H1 (cell line): ENCODE data around the gene TPPP2. TPM values are rescaled to one million over a fixed set of nuclear protein-coding genes. Genes with fewer than 3 reads are reported as not detected.

Experiments used
- CTCF ChIA-PET: fragments of 300-600 bp; sonication (Branson Sonifier 250); formaldehyde crosslinking; loops from one replicate; lab custom pipeline; 2021; ENCODE audit not compliant: partially characterized antibody; lab: Charles Lee
- POLR2A ChIA-PET: fragments of 300-600 bp; sonication (Branson Sonifier 250); formaldehyde crosslinking; loops from one replicate; lab custom pipeline; 2021; ENCODE audit warnings: inconsistent platforms; ENCODE audit not compliant: partially characterized antibody; lab: Charles Lee
- DNase-seq, 2 experiments: peaks; one replicate each; pipeline versions ENCODE4 v3.0.0 to v3.0.0-alpha.2; 2010 to 2022; ENCODE audit warnings: low spot score in 2 of 2, low read depth in 1 of 2, mixed read lengths in 1 of 2
- FAIRE-seq: peaks from 2 replicates; lab custom pipeline; 2011; peaks lifted over from hg19 to GRCh38; lab: Jason Lieb, UNC
- H2AFZ ChIP-seq: 2 replicates; pipeline ENCODE4 v1.8.1; 2012; ENCODE audit warnings: low read length, inconsistent platforms
- H2AK5ac ChIP-seq: 2 replicates; pipeline ENCODE4 v1.6.1; 2013; ENCODE audit warnings: low read depth, low read length
- H2BK120ac ChIP-seq: replicated peaks from 2 replicates; pipeline ENCODE3; 2013; ENCODE audit warnings: low read depth, low read length, inconsistent platforms
- H2BK12ac ChIP-seq: 2 replicates; pipeline ENCODE4 v1.6.1; 2013; ENCODE audit warnings: low read depth, low read length
- H2BK15ac ChIP-seq: 2 replicates; pipeline ENCODE4 v1.6.1; 2013; ENCODE audit warnings: low read length
- H2BK20ac ChIP-seq: 2 replicates; pipeline ENCODE4 v1.6.1; 2013; ENCODE audit warnings: low read length
- H2BK5ac ChIP-seq: 2 replicates; pipeline ENCODE4 v1.6.1; 2013; ENCODE audit warnings: low read depth, low read length
- H3K14ac ChIP-seq: 2 replicates; pipeline ENCODE4 v1.6.1; 2013; ENCODE audit warnings: inconsistent platforms; ENCODE audit not compliant: insufficient read length
- H3K18ac ChIP-seq: 2 replicates; pipeline ENCODE4 v1.6.1; 2013; ENCODE audit warnings: low read length; ENCODE audit errors: extremely low read depth
- H3K23ac ChIP-seq: 2 replicates; pipeline ENCODE4 v1.6.1; 2013; ENCODE audit warnings: inconsistent platforms; ENCODE audit not compliant: insufficient read length
- H3K23me2 ChIP-seq: 2 replicates; pipeline ENCODE4 v1.6.1; 2013; ENCODE audit warnings: low read depth, low read length
- H3K27ac ChIP-seq: 2 replicates; pipeline ENCODE4 v1.6.1; 2011; ENCODE audit warnings: low read depth, low read length, inconsistent platforms
- H3K27me3 ChIP-seq, 4 experiments: replicated peaks in 1 of 4; 1 replicate in 1 of 4; 2 replicates in 3 of 4; pipeline versions ENCODE4 v1.6.1 to v1.8.1; 2011 to 2013; ENCODE audit warnings: low read length in 3 of 4, mild to moderate bottlenecking in 3 of 4, inconsistent platforms in 2 of 4, mixed read lengths in 2 of 4, moderate library complexity in 1 of 4; ENCODE audit not compliant: control insufficient read depth in 3 of 4, insufficient read depth in 3 of 4; ENCODE audit errors: extremely low read depth in 1 of 4
- H3K36me3 ChIP-seq, 4 experiments: 2 replicates each; pipeline versions ENCODE4 v1.6.1 to v1.8.1; 2011 to 2013; ENCODE audit warnings: mild to moderate bottlenecking in 4 of 4, low read length in 3 of 4, moderate library complexity in 2 of 4, control low read depth in 1 of 4, inconsistent platforms in 1 of 4; ENCODE audit not compliant: insufficient read depth in 4 of 4, control insufficient read depth in 2 of 4
- H3K4ac ChIP-seq: replicated peaks from 2 replicates; pipeline ENCODE3; 2013; ENCODE audit warnings: low read length, low read depth, mixed read lengths, inconsistent platforms; ENCODE audit not compliant: insufficient read length
- H3K4me1 ChIP-seq, 4 experiments: replicated peaks in 1 of 4; 1 replicate in 1 of 4; 2 replicates in 3 of 4; pipeline versions ENCODE4 v1.6.1 to v1.8.1; 2011 to 2013; ENCODE audit warnings: low read length in 3 of 4, inconsistent platforms in 2 of 4, mixed read lengths in 1 of 4; ENCODE audit not compliant: insufficient read depth in 4 of 4, control insufficient read depth in 3 of 4
- H3K4me2 ChIP-seq, 2 experiments: 2 replicates each; pipeline versions ENCODE4 v1.6.1 to v1.8.1; 2011 to 2013; ENCODE audit warnings: low read depth in 2 of 2, low read length in 2 of 2, control low read depth in 1 of 2, inconsistent platforms in 1 of 2, mild to moderate bottlenecking in 1 of 2; ENCODE audit not compliant: insufficient read depth in 1 of 2
- H3K4me3 ChIP-seq, 4 experiments: fragments of 200-600, 300-600 bp in 1 of 4; sonication (generic), shearing (Covaris generic), sonication (Bioruptor Twin) in 1 of 4; 2 replicates each; pipeline versions ENCODE4 v1.5.1 to v1.8.1; 2011 to 2016; ENCODE audit warnings: low read length in 4 of 4, low read depth in 3 of 4, control low read depth in 2 of 4, inconsistent platforms in 2 of 4, mild to moderate bottlenecking in 2 of 4, mixed read lengths in 1 of 4, moderate library complexity in 1 of 4; ENCODE audit not compliant: insufficient read depth in 2 of 4; ENCODE audit errors: extremely low read depth in 1 of 4
- H3K56ac ChIP-seq: replicated peaks from 2 replicates; pipeline ENCODE3; 2013; ENCODE audit warnings: low read depth, mild to moderate bottlenecking, mixed read lengths, low read length, inconsistent platforms; ENCODE audit not compliant: insufficient read length
- H3K79me1 ChIP-seq: 2 replicates; pipeline ENCODE4 v1.6.1; 2013; ENCODE audit warnings: low read depth, low read length, control low read depth
- H3K79me2 ChIP-seq, 2 experiments: 2 replicates each; pipeline versions ENCODE4 v1.6.1 to v1.8.1; 2012 to 2013; ENCODE audit warnings: low read length in 2 of 2, mild to moderate bottlenecking in 2 of 2, inconsistent platforms in 1 of 2; ENCODE audit not compliant: insufficient read depth in 2 of 2, control insufficient read depth in 1 of 2
- H3K9ac ChIP-seq, 4 experiments: replicated peaks in 1 of 4; 1 replicate in 1 of 4; 2 replicates in 3 of 4; pipeline versions ENCODE4 v1.6.1 to v1.8.1; 2011 to 2013; ENCODE audit warnings: low read depth in 3 of 4, low read length in 3 of 4, control low read depth in 2 of 4, mild to moderate bottlenecking in 2 of 4, moderate library complexity in 2 of 4, inconsistent platforms in 1 of 4; ENCODE audit errors: extremely low read depth in 1 of 4
- H3K9me3 ChIP-seq, 2 experiments: 2 replicates each; pipeline versions ENCODE4 v1.6.1 to v1.8.1; 2012 to 2013; ENCODE audit warnings: mild to moderate bottlenecking in 2 of 2, moderate library complexity in 2 of 2, control low read depth in 1 of 2, inconsistent platforms in 1 of 2, low read depth in 1 of 2, low read length in 1 of 2, mixed read lengths in 1 of 2; ENCODE audit not compliant: insufficient read depth in 2 of 2
- H4K20me1 ChIP-seq, 2 experiments: replicated peaks in 1 of 2; 2 replicates each; pipeline versions ENCODE3 to v1.8.1; 2011 to 2013; ENCODE audit warnings: inconsistent platforms in 2 of 2, low read length in 2 of 2, mild to moderate bottlenecking in 1 of 2; ENCODE audit not compliant: insufficient read depth in 2 of 2, control insufficient read depth in 1 of 2
- H4K5ac ChIP-seq: 2 replicates; pipeline ENCODE4 v1.6.1; 2013; ENCODE audit warnings: low read length, low read depth, mixed read lengths, inconsistent platforms; ENCODE audit not compliant: insufficient read length
- H4K8ac ChIP-seq: 2 replicates; pipeline ENCODE4 v1.8.0; 2013; ENCODE audit warnings: mild to moderate bottlenecking, moderate library complexity, low read length, inconsistent platforms; ENCODE audit not compliant: insufficient read depth; ENCODE audit errors: extremely low read depth
- H4K91ac ChIP-seq: replicated peaks from 2 replicates; pipeline ENCODE3; 2013; ENCODE audit warnings: low read length, mixed read lengths, inconsistent platforms; ENCODE audit not compliant: insufficient read length
- BCL11A ChIP-seq, 2 experiments: IDR thresholded peaks; one replicate each; pipeline ENCODE4 v1.6.1; 2011; ENCODE audit warnings: low read depth in 2 of 2, low read length in 2 of 2, mild to moderate bottlenecking in 2 of 2
- CEBPB ChIP-seq: IDR thresholded peaks from 2 replicates; pipeline ENCODE4 v1.6.1; 2012; ENCODE audit warnings: low read depth, low read length
- CHD2 ChIP-seq: IDR thresholded peaks from 2 replicates; pipeline ENCODE4 v1.6.1; 2012; ENCODE audit warnings: low read length, improper control_type of control experiment
- CTCF ChIP-seq, 3 experiments: IDR thresholded peaks; 1 replicate in 2 of 3; 2 replicates in 1 of 3; pipeline versions ENCODE4 v1.5.1 to v1.6.1; 2011; ENCODE audit warnings: low read length in 3 of 3, mild to moderate bottlenecking in 3 of 3, inconsistent platforms in 2 of 3, low read depth in 1 of 3, moderate library complexity in 1 of 3; ENCODE audit not compliant: insufficient read depth in 1 of 3; ENCODE audit errors: control extremely low read depth in 1 of 3
- GABPA ChIP-seq: IDR thresholded peaks from 2 replicates; pipeline ENCODE4 v1.6.1; 2011; ENCODE audit warnings: mild to moderate bottlenecking, low read length, moderate library complexity, borderline replicate concordance; ENCODE audit not compliant: insufficient read depth
- HDAC2 ChIP-seq, 2 experiments: fragments of 300-600 bp in 1 of 2; sonication (generic) in 1 of 2; IDR thresholded peaks; 2 replicates each; pipeline ENCODE4 v1.6.1; 2011 to 2012; ENCODE audit warnings: low read depth in 2 of 2, low read length in 2 of 2, mild to moderate bottlenecking in 2 of 2, moderate library complexity in 2 of 2, borderline replicate concordance in 1 of 2, inconsistent platforms in 1 of 2
- SAP30 ChIP-seq: fragments of 300-600 bp; sonication (generic); IDR thresholded peaks from 2 replicates; pipeline ENCODE4 v1.7.1; 2012; ENCODE audit warnings: low read length, moderate library complexity, mild to moderate bottlenecking, inconsistent platforms; ENCODE audit not compliant: insufficient read depth, insufficient replicate concordance
- TAF7 ChIP-seq: optimal IDR thresholded peaks from 2 replicates; pipeline ENCODE3; 2011; ENCODE audit warnings: low read depth, mild to moderate bottlenecking, inconsistent platforms, low read length, moderate library complexity, borderline replicate concordance
- TCF12 ChIP-seq: IDR thresholded peaks from 2 replicates; pipeline ENCODE4 v1.6.1; 2011; ENCODE audit warnings: low read depth, mild to moderate bottlenecking, low read length
- ZNF274 ChIP-seq: IDR thresholded peaks from 2 replicates; pipeline ENCODE4 v1.7.0; 2012; ENCODE audit warnings: low read length, borderline replicate concordance; ENCODE audit errors: extremely low read depth
- WGBS, 2 experiments: shearing (Covaris generic) in 1 of 2; methylation state at CpG; one replicate each; pipeline versions ENCODE4 v1.1.6 to v1.1.7; 2013 to 2015; ENCODE audit warnings: low lambda C conversion rate in 2 of 2, mixed read lengths in 2 of 2, inconsistent platforms in 1 of 2, low coverage in 1 of 2, missing lambda C conversion rate in 1 of 2; ENCODE audit not compliant: insufficient replicate concordance in 2 of 2, insufficient coverage in 1 of 2, insufficient read length in 1 of 2; ENCODE audit errors: extremely low coverage in 1 of 2, missing lambda C conversion rate in 1 of 2; 5-methylcytosine and 5-hydroxymethylcytosine counted together
- polyA plus RNA-seq, 7 experiments: library from polyadenylated mRNA; depleted of rRNA in 3 of 7; stranded (reverse) in 5 of 7; unstranded in 2 of 7; fragments of >200 nt in 5 of 7; fragments of 200-250 nt in 2 of 7; gene quantifications; 1 replicate in 5 of 7; 2 replicates in 1 of 7; 4 replicates in 1 of 7; pipeline versions ENCODE4 v1.2.1 to v1.2.3, GENCODE V29; 2011 to 2013; ENCODE audit warnings: missing spikeins in 2 of 7, mixed read lengths in 2 of 7
- total RNA-seq: library from RNA; stranded (reverse); fragmentation: NEBNext Ultra II Directional; extraction: Animal tissue kit (Norgen Biotek cat#: 25700); gene quantifications from 2 replicates; pipeline ENCODE4 v1.2.1, GENCODE V29; 2021

Gene TPPP2
- total and polyA plus RNA-seq, 2 of the 8 experiments (the other 6 are each of a cell fraction or from before 2014, with no cell fraction given) = not detected

- Histone ChIP-seq H3K18ac (no peak overlapping the region), H3K14ac (no peak overlapping the region), H2BK15ac (no peak overlapping the region), H3K23me2 (peaks cover 15% of the 10 kb centered on the region), H2BK5ac (0 out of 2 replicates have a peak overlapping the region, but pooled peaks have one; percentile 93), H3K4ac (no peak overlapping the region), H4K91ac (peak overlapping the region; percentile 8), H3K4me2 (peak overlapping the region; percentile 93 to 94; a peak in 3 of 4 replicates), H4K8ac (no peak overlapping the region), H2AFZ (no peak overlapping the region), H3K9me3 (no peaks in the 10 kb centered on the region), H3K23ac (no peak overlapping the region), H3K79me2 (no peaks in the 10 kb centered on the region), H4K5ac (no peak overlapping the region), H3K56ac (no peak overlapping the region), H3K9ac (no peak overlapping the region; a peak in 1 of 7 replicates), H3K4me3 (peak overlapping the region in 1 of 4 experiments; percentile 92; a peak in 1 of 8 replicates), H2BK20ac (0 out of 2 replicates have a peak overlapping the region, but pooled peaks have one; percentile 53), H2BK12ac (peak overlapping the region; percentile 78), H2BK120ac (no peak overlapping the region), H3K4me1 (peaks cover 4 to 22% (median 14%) of the 10 kb centered on the region in 4 experiments; a peak in 6 of 7 replicates), H3K27ac (no peak overlapping the region), H3K36me3 (no peaks in the 10 kb centered on the region), H3K27me3 (peaks cover 2 to 25% (median 21%) of the 10 kb centered on the region in 4 experiments; a peak in 6 of 7 replicates), H4K20me1 (no peaks in the 10 kb centered on the region), H2AK5ac (no peak overlapping the region), H3K79me1 (no peaks in the 10 kb centered on the region)
- POLR2A ChIA-PET = interaction anchor here (1.1 to 2.3 kb wide), 8 partner anchors 12 to 73 kb away, joined by 3 to 10 read pairs (median 4); no protein-coding TSS in a partner anchor
- no peak for DNase-seq
- CTCF ChIA-PET = interaction anchor here (0.7 to 2.6 kb wide), 9 partner anchors 9 to 1811 kb away, joined by 3 to 18 read pairs (median 4); partner anchors contain the start of gene ARHGEF40
- FAIRE-seq = no peak
- WGBS, 2 experiments = 58% methylated on average over 3 of the region's 3 CpGs; no CpG with 5 or more reads in 1 of the 2 experiments
- TF ChIP-seq ZNF274 (no peak), CHD2 (no peak), BCL11A (IDR thresholded peaks at IDR 0.05; ENCODE audit: low read depth in 2 of 2, low read length in 2 of 2) (no peak), GABPA (no peak), TCF12 (no peak), TAF7 (no peak), CEBPB (no peak), CTCF (IDR thresholded peaks at IDR 0.05; ENCODE audit: control extremely low read depth in 1 of 3, insufficient read depth in 1 of 3, low read depth in 1 of 3, low read length in 3 of 3) (no peak), SAP30 (no peak), HDAC2 (IDR thresholded peaks at IDR 0.05; ENCODE audit: borderline replicate concordance in 1 of 2, low read depth in 2 of 2, low read length in 2 of 2) (no peak)
These were observed 3.1 kb upstream of the TPPP2 start for GRCh38 chr14:21026988-21027315.
